ENCODE data around the gene TSFM.
"Not testable (repeated sequence)": the region's sequence is repeated elsewhere in the genome, so short reads cannot be mapped to it uniquely, and the experiment has no call there.

The TSFM gene

GRCh38 chr12:57820119-57820518 lies 37.5 kb downstream of the TSFM start:
- Mint-ChIP-seq H3K4me1 (peaks cover 15% of the 10 kb centered on the region), H3K36me3 (ENCODE audit: insufficient read depth) (peaks cover 32% of the 10 kb centered on the region)
- not testable (repeated sequence) for H3K27me3 Mint-ChIP-seq; DNase-seq (ENCODE audit: low spot score in 2 of 2); ATAC-seq (replicated peaks; ENCODE audit: extremely low read depth, poor library complexity, severe bottlenecking); H3K27ac Mint-ChIP-seq (ENCODE audit: low read depth); H3K9me3 Mint-ChIP-seq; H3K4me3 Mint-ChIP-seq

GRCh38 chr12:57821015-57821414 lies 38.4 kb downstream of the TSFM start:
- not testable (repeated sequence) for H3K27ac Mint-ChIP-seq (ENCODE audit: low read depth); H3K9me3 Mint-ChIP-seq; H3K27me3 Mint-ChIP-seq; ATAC-seq (replicated peaks; ENCODE audit: extremely low read depth, poor library complexity, severe bottlenecking); DNase-seq (ENCODE audit: low spot score in 2 of 2); H3K4me3 Mint-ChIP-seq
- Mint-ChIP-seq H3K36me3 (ENCODE audit: insufficient read depth) (peaks cover 40% of the 10 kb centered on the region), H3K4me1 (peaks cover 23% of the 10 kb centered on the region)

- no peaks in the 10 kb centered on the region for H3K27me3 Mint-ChIP-seq
- no peaks in the 10 kb centered on the region for H3K9me3 Mint-ChIP-seq
- peaks cover 23% of the 10 kb centered on the region for H3K4me1 Mint-ChIP-seq
- H3K36me3 Mint-ChIP-seq (ENCODE audit: insufficient read depth): peaks cover 43% of the 10 kb centered on the region
- DNase-seq (ENCODE audit: low spot score in 2 of 2): no peak
- no peak for ATAC-seq (replicated peaks; ENCODE audit: extremely low read depth, poor library complexity, severe bottlenecking)
- no peak overlapping the region for H3K27ac Mint-ChIP-seq (ENCODE audit: low read depth)
- no peak overlapping the region for H3K4me3 Mint-ChIP-seq
Observed at GRCh38 chr12:57821474-57822214, 39.1 kb downstream of the TSFM start.

- no peaks in the 10 kb centered on the region for H3K27me3 Mint-ChIP-seq
- ATAC-seq (replicated peaks; ENCODE audit: extremely low read depth, poor library complexity, severe bottlenecking): no peak
- peaks cover 50% of the 10 kb centered on the region for H3K36me3 Mint-ChIP-seq (ENCODE audit: insufficient read depth)
- H3K4me3 Mint-ChIP-seq: no peak overlapping the region
- H3K9me3 Mint-ChIP-seq: no peaks in the 10 kb centered on the region
- no peak for DNase-seq (ENCODE audit: low spot score in 2 of 2)
- H3K4me1 Mint-ChIP-seq: peaks cover 23% of the 10 kb centered on the region
- H3K27ac Mint-ChIP-seq (ENCODE audit: low read depth): no peak overlapping the region
Observed at GRCh38 chr12:57822392-57823130, 40.0 kb downstream of the TSFM start.

- Mint-ChIP-seq H3K4me3 (no peak overlapping the region), H3K36me3 (ENCODE audit: insufficient read depth) (peaks cover 55% of the 10 kb centered on the region)
- ATAC-seq (replicated peaks; ENCODE audit: extremely low read depth, poor library complexity, severe bottlenecking): no peak
Observed at GRCh38 chr12:57823131-57823907, 40.7 kb downstream of the TSFM start.

GRCh38 chr12:57823908-57824640 lies 41.5 kb downstream of the TSFM start:
- H3K4me1 Mint-ChIP-seq: peaks cover 18% of the 10 kb centered on the region
- H3K4me3 Mint-ChIP-seq: no peak overlapping the region
- no peak for ATAC-seq (replicated peaks; ENCODE audit: extremely low read depth, poor library complexity, severe bottlenecking)
- no peak for DNase-seq (ENCODE audit: low spot score in 2 of 2)
- H3K36me3 Mint-ChIP-seq (ENCODE audit: insufficient read depth): peaks cover 59% of the 10 kb centered on the region
- H3K27me3 Mint-ChIP-seq: no peaks in the 10 kb centered on the region
- no peaks in the 10 kb centered on the region for H3K9me3 Mint-ChIP-seq
- H3K27ac Mint-ChIP-seq (ENCODE audit: low read depth): no peak overlapping the region

More at GRCh38 chr12:57823131-57823907, 40.7 kb downstream of the TSFM start:
- DNase-seq (ENCODE audit: low spot score in 2 of 2): no peak
- no peak overlapping the region for H3K27ac Mint-ChIP-seq (ENCODE audit: low read depth)
- no peaks in the 10 kb centered on the region for H3K27me3 Mint-ChIP-seq
- peaks cover 23% of the 10 kb centered on the region for H3K4me1 Mint-ChIP-seq
- no peaks in the 10 kb centered on the region for H3K9me3 Mint-ChIP-seq

- peaks cover 20% of the 10 kb centered on the region for H3K4me1 Mint-ChIP-seq
- no peak overlapping the region for H3K4me3 Mint-ChIP-seq
- no peaks in the 10 kb centered on the region for H3K9me3 Mint-ChIP-seq
- H3K27ac Mint-ChIP-seq (ENCODE audit: low read depth): peak overlapping the region; percentile 69
- no peak for DNase-seq (ENCODE audit: low spot score in 2 of 2)
- peaks cover 59% of the 10 kb centered on the region for H3K36me3 Mint-ChIP-seq (ENCODE audit: insufficient read depth)
- no peaks in the 10 kb centered on the region for H3K27me3 Mint-ChIP-seq
- no peak for ATAC-seq (replicated peaks; ENCODE audit: extremely low read depth, poor library complexity, severe bottlenecking)
Observed at GRCh38 chr12:57825451-57825850, 42.9 kb downstream of the TSFM start.

GRCh38 chr12:57826400-57826799 lies 43.8 kb downstream of the TSFM start:
- DNase-seq (ENCODE audit: low spot score in 2 of 2) (no peak), ATAC-seq (replicated peaks; ENCODE audit: extremely low read depth, poor library complexity, severe bottlenecking) (no peak)
- H3K9me3 Mint-ChIP-seq: no peaks in the 10 kb centered on the region
- H3K36me3 Mint-ChIP-seq (ENCODE audit: insufficient read depth): peaks cover 54% of the 10 kb centered on the region
- H3K4me3 Mint-ChIP-seq: no peak overlapping the region
- H3K27me3 Mint-ChIP-seq: no peaks in the 10 kb centered on the region
- no peak overlapping the region for H3K27ac Mint-ChIP-seq (ENCODE audit: low read depth)
- H3K4me1 Mint-ChIP-seq: peaks cover 23% of the 10 kb centered on the region

GRCh38 chr12:57826966-57827365 lies 44.4 kb downstream of the TSFM start:
- no peak overlapping the region for H3K27ac Mint-ChIP-seq (ENCODE audit: low read depth)
- H3K4me1 Mint-ChIP-seq: peaks cover 29% of the 10 kb centered on the region
- DNase-seq (ENCODE audit: low spot score in 2 of 2): no peak
- no peak for ATAC-seq (replicated peaks; ENCODE audit: extremely low read depth, poor library complexity, severe bottlenecking)
- no peak overlapping the region for H3K4me3 Mint-ChIP-seq
- H3K27me3 Mint-ChIP-seq: no peaks in the 10 kb centered on the region
- no peaks in the 10 kb centered on the region for H3K9me3 Mint-ChIP-seq
- peaks cover 55% of the 10 kb centered on the region for H3K36me3 Mint-ChIP-seq (ENCODE audit: insufficient read depth)

GRCh38 chr12:57829025-57829777 lies 46.6 kb downstream of the TSFM start:
- no peak for ATAC-seq (replicated peaks; ENCODE audit: extremely low read depth, poor library complexity, severe bottlenecking)
- Mint-ChIP-seq H3K27ac (ENCODE audit: low read depth) (no peak overlapping the region), H3K4me3 (no peak overlapping the region), H3K4me1 (peaks cover 50% of the 10 kb centered on the region), H3K9me3 (no peaks in the 10 kb centered on the region), H3K36me3 (ENCODE audit: insufficient read depth) (peaks cover 50% of the 10 kb centered on the region), H3K27me3 (no peaks in the 10 kb centered on the region)
- DNase-seq (ENCODE audit: low spot score in 2 of 2): no peak

GRCh38 chr12:57830393-57830792 lies 47.8 kb downstream of the TSFM start:
- Mint-ChIP-seq H3K27me3 (no peaks in the 10 kb centered on the region), H3K36me3 (ENCODE audit: insufficient read depth) (peaks cover 41% of the 10 kb centered on the region), H3K9me3 (no peaks in the 10 kb centered on the region), H3K4me3 (no peak overlapping the region), H3K27ac (ENCODE audit: low read depth) (peak overlapping the region; percentile 92), H3K4me1 (peaks cover 49% of the 10 kb centered on the region)
- ATAC-seq (replicated peaks; ENCODE audit: extremely low read depth, poor library complexity, severe bottlenecking) (no peak), DNase-seq (ENCODE audit: low spot score in 2 of 2) (no peak)
